GM18520 (cell line): ENCODE measurements around the gene PIK3R3.

ENCODE experiments used
- ATAC-seq: cut with Tn5 transposase; IDR thresholded peaks from one replicate; pipeline ENCODE4 v1.9.1; 2021; ENCODE audit not compliant: unreplicated experiment

Gene PIK3R3

GRCh38 chr1:46030876-46031660 is 101.4 kb downstream of the PIK3R3 start:
- no peak for ATAC-seq

GRCh38 chr1:46030074-46030870 is 102.2 kb downstream of the PIK3R3 start:
- ATAC-seq: no peak

DNA sequence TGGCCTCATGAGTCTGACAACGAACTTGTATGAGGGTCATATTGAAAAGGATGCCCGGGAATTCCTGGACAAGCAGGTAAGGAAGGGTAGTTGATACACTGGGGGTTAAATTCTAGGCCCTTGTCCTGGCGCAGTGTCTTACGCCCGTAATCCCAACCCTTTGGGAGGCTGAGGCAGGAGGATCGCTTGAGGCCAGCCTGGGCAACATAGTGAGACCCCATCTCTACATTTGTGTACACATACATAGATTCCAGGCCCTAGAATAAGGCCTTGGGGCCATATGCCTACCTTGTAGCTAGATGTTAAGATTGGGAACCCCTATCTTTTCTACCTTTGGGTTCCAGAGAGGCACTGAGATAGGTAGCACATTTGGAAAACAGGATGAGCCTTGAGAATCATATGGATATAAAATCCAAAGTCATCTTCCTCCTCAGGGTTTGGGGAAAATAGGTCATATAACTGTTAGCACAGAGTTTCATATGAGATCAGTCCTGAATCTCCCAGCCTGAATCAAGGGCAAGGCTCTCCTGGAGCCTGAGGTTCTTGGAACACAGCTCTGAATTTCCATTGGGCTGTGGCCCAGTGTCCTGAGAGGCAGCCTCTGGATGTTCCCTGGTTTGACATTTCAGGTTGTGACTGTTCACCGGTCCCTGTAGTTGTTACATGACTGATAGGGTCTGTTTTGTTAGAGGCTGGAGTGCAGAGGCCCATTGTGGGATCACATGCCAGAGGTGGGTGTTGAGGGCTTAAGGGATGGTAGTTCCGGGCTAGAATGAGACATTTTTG is 104.4 kb downstream of the PIK3R3 start:
- no peak for ATAC-seq

DNA sequence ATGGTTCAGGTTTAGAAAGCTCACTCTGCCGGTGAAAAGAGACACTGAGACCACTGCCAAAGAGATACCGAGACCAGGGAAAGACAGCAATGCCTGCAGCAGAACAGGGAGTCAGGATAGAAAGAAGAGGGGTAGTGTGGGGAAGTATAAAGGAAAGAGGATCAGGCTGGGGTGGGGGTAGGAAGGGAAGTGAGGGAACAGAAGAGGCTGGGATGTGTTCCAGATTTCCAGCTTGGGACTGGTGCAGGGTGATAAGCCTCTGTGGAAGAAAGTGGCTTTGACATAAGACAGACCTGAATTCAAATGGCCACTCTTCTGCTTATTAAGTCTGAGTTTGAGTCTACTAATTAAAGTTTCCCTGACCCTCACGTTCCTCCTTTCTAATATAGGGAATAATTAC is 105.9 kb downstream of the PIK3R3 start:
- no peak for ATAC-seq

DNA sequence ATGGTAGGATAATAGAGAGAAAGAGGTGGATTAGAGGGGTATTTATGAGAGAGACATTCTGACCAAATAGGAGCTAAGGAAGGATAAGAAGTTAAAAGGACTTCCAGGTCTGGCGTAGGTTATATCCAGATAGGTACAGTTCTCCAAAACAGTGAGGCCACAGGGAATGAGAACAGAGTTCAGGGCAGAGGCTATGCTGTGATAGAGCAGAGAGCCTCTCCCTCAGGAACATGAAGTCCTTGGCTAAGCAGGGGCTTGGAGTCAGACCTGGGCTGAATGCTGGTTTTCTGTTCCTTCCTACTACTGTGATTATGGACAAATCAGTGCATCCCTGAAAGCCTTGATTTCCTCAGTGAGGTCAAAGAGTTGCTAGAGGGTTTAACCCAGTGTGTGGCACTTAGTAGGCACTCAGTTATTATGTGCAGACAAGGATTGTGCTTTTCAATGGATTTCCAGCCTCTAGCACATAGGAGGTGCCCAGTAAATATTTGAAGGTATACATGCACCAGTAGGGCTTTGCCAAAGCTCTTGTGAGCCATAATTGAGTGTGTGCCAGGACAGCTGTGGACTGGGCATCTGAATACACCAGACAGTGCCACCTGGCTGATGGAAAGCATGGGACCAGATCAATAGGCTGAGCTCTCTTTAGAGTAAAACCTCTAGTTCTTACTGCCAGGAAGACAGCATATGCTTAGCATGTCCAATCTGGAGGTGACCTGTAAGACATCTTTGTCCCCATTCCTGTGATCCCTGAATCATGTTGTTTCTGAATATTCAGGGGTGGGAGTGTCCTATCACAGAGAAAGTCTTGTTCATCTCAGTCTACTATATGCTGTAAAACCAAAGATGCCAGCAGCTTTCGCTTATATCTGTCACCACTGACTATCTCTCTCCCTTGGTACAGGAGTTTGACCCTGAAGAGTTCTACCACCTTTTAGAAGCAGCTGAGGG is 111.1 kb downstream of the PIK3R3 start:
- no peak for ATAC-seq

- ATAC-seq: no peak
Measured at GRCh38 chr1:46020010-46020409, 112.4 kb downstream of the PIK3R3 start.

DNA sequence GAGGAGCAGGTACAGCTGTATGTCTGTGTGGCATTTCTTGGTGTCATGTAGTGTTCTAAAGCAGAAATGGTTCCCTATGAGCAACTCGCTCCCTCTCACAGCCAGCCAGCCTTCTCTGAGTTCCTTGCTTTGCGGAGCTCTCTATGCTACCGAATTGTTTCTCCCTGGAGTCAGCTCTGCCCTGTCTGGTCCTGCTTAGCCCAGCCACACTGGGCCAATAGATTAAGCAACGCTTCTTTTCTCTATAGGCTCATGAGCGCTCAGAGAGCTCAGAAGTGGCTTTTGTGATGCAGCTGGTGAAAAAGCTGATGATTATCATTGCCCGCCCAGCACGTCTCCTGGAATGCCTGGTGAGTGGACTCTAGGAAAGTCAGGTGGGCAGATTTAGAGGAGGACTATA is 113.1 kb downstream of the PIK3R3 start:
- ATAC-seq: no peak

DNA sequence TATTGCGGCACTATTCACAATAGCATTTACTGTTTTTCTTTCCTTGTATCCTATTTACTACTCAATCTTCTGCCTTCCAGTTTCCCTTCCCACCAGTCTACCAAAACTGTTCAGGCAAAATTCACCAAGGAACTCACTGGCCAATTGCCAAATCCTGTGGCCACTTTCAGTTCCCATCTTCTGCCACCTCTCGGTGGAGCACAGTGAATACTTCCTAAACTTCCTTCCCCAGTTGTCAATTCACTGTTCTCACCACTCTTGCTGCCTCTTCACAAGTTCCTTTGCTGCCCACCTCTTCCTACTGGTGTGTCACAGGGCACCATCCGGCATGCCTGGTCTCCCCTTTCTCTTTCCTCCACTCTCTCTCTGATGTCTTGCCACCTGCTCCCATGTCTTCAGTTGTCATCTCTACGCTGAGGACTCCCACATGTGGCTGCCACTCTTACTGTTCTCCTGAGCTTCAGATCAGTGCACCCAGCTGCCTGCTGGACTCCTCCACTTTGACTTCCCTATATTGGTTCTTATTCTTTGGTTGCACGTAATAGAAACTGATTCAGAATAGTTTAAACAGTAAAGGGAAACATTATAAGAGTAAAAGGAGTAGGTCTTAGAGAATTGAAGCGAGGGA is 114.4 kb downstream of the PIK3R3 start:
- no peak for ATAC-seq

DNA sequence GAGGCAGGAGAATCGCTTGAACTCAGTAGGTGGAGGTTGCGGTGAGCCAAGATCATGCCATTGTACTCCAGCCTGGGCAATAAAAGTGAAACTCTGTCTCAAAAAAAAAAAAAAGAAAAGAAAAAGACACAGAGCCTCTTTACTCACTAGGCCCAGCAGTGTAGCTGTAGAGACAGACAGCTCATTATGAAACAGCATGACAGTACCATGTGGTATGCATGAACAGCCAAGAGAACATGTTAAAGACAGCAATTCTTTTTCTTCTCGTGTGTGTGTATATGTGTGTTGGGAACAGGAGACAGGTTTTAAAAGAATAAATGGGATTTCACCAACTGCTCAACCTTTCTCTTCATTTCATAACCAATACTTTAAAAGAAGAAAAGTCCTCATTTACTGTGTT is 118.8 kb downstream of the PIK3R3 start:
- no peak for ATAC-seq

DNA sequence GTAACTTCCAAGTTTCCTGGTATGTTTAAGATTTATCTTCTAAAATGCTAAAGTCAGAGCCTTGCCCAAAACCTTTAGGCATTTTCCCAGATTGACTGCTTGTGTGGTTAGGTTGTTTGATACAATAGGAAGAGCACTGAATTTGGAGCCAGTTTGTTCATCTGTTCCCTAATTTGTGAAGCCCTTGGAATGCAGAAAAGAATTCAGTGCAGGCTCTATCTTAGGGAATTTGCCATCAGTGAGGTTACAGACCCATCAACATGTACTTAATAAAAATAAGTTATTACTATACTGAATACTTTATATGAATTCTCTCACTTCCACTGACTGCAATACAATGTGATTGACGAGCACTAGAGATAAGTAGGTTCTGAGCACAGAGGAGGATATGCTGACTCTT is 120.2 kb downstream of the PIK3R3 start:
- no peak for ATAC-seq

GRCh38 chr1:46011121-46011695 is 121.2 kb downstream of the PIK3R3 start:
- no peak for ATAC-seq

GRCh38 chr1:46010611-46011010 is 121.8 kb downstream of the PIK3R3 start:
- ATAC-seq: no peak

DNA sequence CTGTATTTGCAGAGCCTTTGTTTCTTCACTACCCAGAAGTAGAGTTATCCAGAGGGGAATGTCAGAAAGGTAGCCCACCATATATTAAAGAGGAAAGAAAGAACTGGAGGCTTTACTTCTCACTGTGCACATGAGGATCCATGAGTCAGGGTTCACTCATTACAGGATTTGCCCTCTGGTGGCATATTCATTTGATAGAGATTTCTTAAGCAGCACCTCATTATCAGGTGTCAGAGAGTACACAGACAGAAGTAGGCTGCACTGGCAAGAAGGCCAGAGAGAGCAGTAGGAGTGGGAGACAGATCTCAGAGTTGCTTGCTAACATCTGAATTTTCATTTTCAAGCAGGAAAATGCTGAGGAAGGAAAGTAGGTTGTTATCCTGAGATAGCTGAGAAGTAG is 123.8 kb downstream of the PIK3R3 start:
- ATAC-seq: no peak

- ATAC-seq: no peak
Measured at GRCh38 chr1:46005594-46005993, 126.8 kb downstream of the PIK3R3 start.

DNA sequence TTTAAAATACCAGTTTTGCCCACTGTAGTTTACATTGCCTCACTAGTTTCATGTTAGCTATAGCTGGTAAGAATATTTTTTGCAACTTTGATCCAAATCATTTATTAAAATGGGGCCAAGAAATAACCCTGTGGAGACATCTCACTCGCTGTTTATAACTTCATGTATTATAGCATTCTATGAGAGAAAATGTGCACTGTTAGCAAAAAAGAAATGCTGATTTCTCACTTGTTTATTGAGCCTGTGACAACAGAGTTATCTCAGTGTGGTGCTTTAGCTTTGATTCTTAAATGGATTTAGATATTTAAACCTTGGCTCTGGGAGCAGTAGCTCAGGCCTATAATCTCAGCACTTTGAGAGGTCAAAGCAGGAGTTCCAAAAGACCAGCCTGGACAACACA is 127.9 kb downstream of the PIK3R3 start:
- no peak for ATAC-seq

- no peak for ATAC-seq
Measured at GRCh38 chr1:46003315-46003714, 129.1 kb downstream of the PIK3R3 start.

GRCh38 chr1:46002551-46003150 is 129.8 kb downstream of the PIK3R3 start:
- ATAC-seq: no peak

DNA sequence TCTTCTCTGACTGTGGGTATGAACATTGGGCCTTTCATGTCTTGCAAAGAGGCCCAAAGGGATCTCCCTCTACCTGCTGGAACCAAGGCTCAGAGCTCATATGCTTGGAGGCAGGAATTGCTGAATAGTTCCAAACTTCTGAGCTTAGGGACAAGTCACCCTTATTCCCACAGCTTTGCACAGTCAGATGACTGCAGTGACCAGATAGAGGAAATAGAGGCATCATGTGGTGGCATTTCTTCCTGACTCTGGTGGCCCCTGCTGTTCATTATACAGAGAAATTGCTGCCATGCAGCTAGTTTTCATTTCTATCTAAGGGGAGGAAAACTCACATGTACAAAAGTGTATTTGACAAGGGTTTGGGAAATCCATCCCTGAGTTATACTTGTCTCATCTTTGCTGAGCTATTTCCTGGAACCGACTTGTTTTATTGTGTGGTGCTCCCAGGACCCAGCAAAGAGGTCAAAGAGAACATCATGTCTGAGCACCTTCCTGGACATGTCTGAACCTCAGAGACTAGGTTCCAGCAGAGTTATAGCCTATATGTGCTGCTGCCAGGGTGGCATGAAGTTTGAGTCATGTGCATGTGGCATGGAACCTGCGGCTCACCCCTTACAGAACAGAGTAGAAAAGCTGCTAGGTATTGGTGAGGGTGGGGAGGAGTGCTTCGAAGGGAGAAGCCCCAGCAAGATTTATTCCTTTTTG is 131.2 kb downstream of the PIK3R3 start:
- ATAC-seq: no peak

GRCh38 chr1:45999507-45999906 is 132.9 kb downstream of the PIK3R3 start:
- ATAC-seq: no peak
